ENCODE data around the gene SEMA3E.

- TF ChIP-seq EZH2 (IDR thresholded peaks at IDR 0.05; ENCODE audit: borderline replicate concordance): no peak
- TF ChIP-seq, protein P1, sequence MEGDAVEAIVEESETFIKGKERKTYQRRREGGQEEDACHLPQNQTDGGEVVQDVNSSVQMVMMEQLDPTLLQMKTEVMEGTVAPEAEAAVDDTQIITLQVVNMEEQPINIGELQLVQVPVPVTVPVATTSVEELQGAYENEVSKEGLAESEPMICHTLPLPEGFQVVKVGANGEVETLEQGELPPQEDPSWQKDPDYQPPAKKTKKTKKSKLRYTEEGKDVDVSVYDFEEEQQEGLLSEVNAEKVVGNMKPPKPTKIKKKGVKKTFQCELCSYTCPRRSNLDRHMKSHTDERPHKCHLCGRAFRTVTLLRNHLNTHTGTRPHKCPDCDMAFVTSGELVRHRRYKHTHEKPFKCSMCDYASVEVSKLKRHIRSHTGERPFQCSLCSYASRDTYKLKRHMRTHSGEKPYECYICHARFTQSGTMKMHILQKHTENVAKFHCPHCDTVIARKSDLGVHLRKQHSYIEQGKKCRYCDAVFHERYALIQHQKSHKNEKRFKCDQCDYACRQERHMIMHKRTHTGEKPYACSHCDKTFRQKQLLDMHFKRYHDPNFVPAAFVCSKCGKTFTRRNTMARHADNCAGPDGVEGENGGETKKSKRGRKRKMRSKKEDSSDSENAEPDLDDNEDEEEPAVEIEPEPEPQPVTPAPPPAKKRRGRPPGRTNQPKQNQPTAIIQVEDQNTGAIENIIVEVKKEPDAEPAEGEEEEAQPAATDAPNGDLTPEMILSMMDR (IDR thresholded peaks at IDR 0.05; ENCODE audit: poor library complexity): no peak
- TF ChIP-seq EZH2phosphoT487 (IDR thresholded peaks at IDR 0.05; ENCODE audit: low read depth, severe bottlenecking, unreplicated experiment): no peak
These were observed 156.1 kb downstream of the SEMA3E start for GRCh38 chr7:83492802-83493201.
